ENCODE data around the gene CDKAL1. TPM values are rescaled to one million over a fixed set of nuclear protein-coding genes. Genes with fewer than 3 reads are reported as not detected.
"Not testable (repeated sequence)": the region's sequence is repeated elsewhere in the genome, so short reads cannot be mapped to it uniquely, and the experiment has no call there.

Gene CDKAL1
- total and polyA plus RNA-seq, 4 donors = 2.0 to 12.9 (median 6.7) TPM

DNA sequence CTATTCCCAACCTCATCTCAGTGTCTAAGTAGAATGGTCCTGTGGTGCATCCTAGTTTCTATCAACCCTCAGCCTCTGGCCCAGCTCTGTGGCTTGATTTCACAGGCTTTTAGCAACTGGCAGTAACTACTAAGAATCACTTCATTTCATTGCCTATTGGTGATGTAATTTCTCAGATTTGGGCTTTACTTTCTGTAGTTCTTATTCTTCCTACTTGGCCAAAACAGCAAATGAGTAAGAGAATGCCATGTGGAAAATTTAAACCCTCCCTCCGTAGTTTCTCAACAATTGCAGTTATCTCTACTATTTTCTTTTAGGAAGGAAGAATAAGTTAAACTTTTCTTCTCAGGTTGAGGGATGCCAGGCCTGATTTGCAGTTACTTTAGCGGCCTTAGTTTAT, 387.3 kb downstream of the CDKAL1 start (continued):
- TF ChIP-seq, protein P1, sequence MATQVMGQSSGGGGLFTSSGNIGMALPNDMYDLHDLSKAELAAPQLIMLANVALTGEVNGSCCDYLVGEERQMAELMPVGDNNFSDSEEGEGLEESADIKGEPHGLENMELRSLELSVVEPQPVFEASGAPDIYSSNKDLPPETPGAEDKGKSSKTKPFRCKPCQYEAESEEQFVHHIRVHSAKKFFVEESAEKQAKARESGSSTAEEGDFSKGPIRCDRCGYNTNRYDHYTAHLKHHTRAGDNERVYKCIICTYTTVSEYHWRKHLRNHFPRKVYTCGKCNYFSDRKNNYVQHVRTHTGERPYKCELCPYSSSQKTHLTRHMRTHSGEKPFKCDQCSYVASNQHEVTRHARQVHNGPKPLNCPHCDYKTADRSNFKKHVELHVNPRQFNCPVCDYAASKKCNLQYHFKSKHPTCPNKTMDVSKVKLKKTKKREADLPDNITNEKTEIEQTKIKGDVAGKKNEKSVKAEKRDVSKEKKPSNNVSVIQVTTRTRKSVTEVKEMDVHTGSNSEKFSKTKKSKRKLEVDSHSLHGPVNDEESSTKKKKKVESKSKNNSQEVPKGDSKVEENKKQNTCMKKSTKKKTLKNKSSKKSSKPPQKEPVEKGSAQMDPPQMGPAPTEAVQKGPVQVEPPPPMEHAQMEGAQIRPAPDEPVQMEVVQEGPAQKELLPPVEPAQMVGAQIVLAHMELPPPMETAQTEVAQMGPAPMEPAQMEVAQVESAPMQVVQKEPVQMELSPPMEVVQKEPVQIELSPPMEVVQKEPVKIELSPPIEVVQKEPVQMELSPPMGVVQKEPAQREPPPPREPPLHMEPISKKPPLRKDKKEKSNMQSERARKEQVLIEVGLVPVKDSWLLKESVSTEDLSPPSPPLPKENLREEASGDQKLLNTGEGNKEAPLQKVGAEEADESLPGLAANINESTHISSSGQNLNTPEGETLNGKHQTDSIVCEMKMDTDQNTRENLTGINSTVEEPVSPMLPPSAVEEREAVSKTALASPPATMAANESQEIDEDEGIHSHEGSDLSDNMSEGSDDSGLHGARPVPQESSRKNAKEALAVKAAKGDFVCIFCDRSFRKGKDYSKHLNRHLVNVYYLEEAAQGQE (IDR thresholded peaks at IDR 0.05) = no peak
- TF ChIP-seq YY1 (IDR thresholded peaks at IDR 0.05) = no peak

DNA sequence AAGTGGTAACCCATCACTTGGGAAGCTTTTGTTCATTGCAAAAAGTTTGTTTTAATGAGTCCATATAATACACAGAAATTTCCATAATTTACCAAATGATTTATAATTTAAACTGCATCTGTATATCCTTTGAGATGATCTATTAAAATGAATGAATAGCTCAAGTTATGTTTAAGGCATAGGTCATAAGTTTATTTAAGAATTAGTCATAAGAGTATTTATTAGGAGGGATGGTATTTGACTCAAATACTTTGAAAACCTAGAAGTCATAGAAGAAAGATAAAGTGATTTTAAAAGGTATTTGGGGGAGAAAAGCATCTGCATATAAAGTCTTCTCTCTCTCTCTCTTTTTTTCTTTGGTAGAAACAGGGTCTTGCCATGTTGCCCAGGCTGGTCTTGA, 388.5 kb downstream of the CDKAL1 start:
- Histone ChIP-seq H3K9ac (ENCODE audit: low read depth in 1 of 2, low read length in 2 of 2) (no peak overlapping the region), H3K36me3 (ENCODE audit: control insufficient read depth in 4 of 4, insufficient read depth in 3 of 4, low read depth in 1 of 4, low read length in 3 of 4) (no peaks in the 10 kb centered on the region), H3K4me3 (ENCODE audit: low read depth in 1 of 3, low read length in 3 of 3) (no peak overlapping the region), H3K4me1 (ENCODE audit: control insufficient read depth in 4 of 4, insufficient read depth in 4 of 4, low read length in 3 of 4) (peaks cover 0 to 2% (median 0%) of the 10 kb centered on the region in 4 donors), H3K9me3 (ENCODE audit: control insufficient read depth in 4 of 4, low read length in 3 of 4) (no peaks in the 10 kb centered on the region), H3K27me3 (ENCODE audit: control insufficient read depth in 4 of 4, insufficient read depth in 4 of 4, low read length in 3 of 4) (no peaks in the 10 kb centered on the region), H3K27ac (ENCODE audit: low read depth in 1 of 2, low read length in 2 of 2) (no peak overlapping the region)
- DNase-seq (ENCODE audit: low spot score) = no peak
- no peak for TF ChIP-seq FOXA1 (IDR thresholded peaks at IDR 0.05)
- no peak for TF ChIP-seq HNF4G (IDR thresholded peaks at IDR 0.05)
- no peak for TF ChIP-seq GABPA (IDR thresholded peaks at IDR 0.05 in 1 of 2, conservative IDR thresholded peaks at IDR 0.05 in 1 of 2)
- TF ChIP-seq TAF1 (conservative IDR thresholded peaks at IDR 0.05) = no peak
- TF ChIP-seq HNF4A (conservative IDR thresholded peaks at IDR 0.05) = no peak
- TF ChIP-seq, protein P1 (IDR thresholded peaks at IDR 0.05) = no peak
- TF ChIP-seq SP1 (IDR thresholded peaks at IDR 0.05) = no peak

DNA sequence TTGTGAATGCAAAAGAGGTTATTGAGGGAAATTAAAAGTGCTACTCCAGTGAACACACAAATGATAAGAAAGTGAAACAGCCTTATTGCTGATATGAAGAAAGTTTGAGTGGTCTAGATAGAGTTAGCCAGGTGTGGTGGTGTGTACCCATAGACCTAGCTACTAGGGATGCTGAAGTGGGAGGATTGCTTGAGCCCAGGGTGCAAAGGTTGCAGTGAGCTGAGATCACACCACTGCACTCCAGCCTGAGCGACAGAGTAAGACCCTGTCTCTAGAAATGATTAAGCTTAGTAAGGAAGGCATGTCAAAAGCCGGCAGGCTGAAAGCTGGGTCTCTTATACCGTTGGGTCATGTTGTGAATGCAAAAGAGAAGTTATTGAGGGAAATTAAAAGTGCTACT, 389.8 kb downstream of the CDKAL1 start:
- H3K27me3 ChIP-seq (ENCODE audit: control insufficient read depth in 4 of 4, insufficient read depth in 4 of 4, low read length in 3 of 4); H3K9me3 ChIP-seq (ENCODE audit: control insufficient read depth in 4 of 4, low read length in 3 of 4); H3K4me1 ChIP-seq (ENCODE audit: control insufficient read depth in 4 of 4, insufficient read depth in 4 of 4, low read length in 3 of 4); H3K27ac ChIP-seq (ENCODE audit: low read depth in 1 of 2, low read length in 2 of 2); DNase-seq (ENCODE audit: low spot score); H3K9ac ChIP-seq (ENCODE audit: low read depth in 1 of 2, low read length in 2 of 2); H3K36me3 ChIP-seq (ENCODE audit: control insufficient read depth in 4 of 4, insufficient read depth in 3 of 4, low read depth in 1 of 4, low read length in 3 of 4); H3K4me3 ChIP-seq (ENCODE audit: low read depth in 1 of 3, low read length in 3 of 3): not testable (repeated sequence)
- WGBS = 63% methylated on average over 3 of the region's 3 CpGs

DNA sequence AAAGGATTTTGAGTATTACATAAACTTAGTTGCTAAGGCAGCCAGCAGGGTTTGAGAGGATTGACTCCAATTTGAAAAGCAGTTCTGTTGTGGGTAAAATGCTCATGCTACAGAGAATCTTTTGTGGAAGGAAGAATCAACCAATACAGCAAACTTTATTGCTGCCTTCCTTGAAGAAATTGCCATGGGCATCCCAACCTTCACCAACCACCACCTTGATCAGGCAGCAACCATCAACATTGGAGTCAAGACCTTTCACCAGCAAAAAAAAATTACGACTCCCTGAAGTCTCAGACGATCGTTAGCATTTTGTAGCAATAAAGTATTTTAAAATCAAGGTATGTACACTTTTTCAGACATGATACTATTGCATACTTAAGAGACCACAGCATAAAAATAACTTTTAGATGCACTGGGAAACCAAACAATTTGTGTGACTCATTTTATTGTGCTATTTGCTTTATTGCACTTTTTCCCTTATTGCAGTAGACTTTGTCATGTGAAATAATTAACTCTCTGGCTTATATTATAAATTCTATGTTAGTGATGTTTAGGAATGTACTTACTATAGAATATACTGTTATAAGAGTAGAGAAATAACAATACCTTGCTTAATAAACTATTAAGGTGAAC, 390.8 kb downstream of the CDKAL1 start:
- Histone ChIP-seq H3K9me3 (ENCODE audit: control insufficient read depth in 4 of 4, low read length in 3 of 4) (no peaks in the 10 kb centered on the region), H3K27me3 (ENCODE audit: control insufficient read depth in 4 of 4, insufficient read depth in 4 of 4, low read length in 3 of 4) (no peaks in the 10 kb centered on the region), H3K27ac (ENCODE audit: low read depth in 1 of 2, low read length in 2 of 2) (no peak overlapping the region), H3K4me3 (ENCODE audit: low read depth in 1 of 3, low read length in 3 of 3) (no peak overlapping the region), H3K36me3 (ENCODE audit: control insufficient read depth in 4 of 4, insufficient read depth in 3 of 4, low read depth in 1 of 4, low read length in 3 of 4) (no peaks in the 10 kb centered on the region), H3K9ac (ENCODE audit: low read depth in 1 of 2, low read length in 2 of 2) (no peak overlapping the region), H3K4me1 (ENCODE audit: control insufficient read depth in 4 of 4, insufficient read depth in 4 of 4, low read length in 3 of 4) (peaks cover 0 to 2% (median 0%) of the 10 kb centered on the region in 4 donors)
- TF ChIP-seq JUND (IDR thresholded peaks at IDR 0.05) (no peak), SP1 (IDR thresholded peaks at IDR 0.05) (no peak), RAD21 (IDR thresholded peaks at IDR 0.05) (no peak), YY1 (IDR thresholded peaks at IDR 0.05) (no peak), HNF4G (IDR thresholded peaks at IDR 0.05) (no peak), FOXA1 (IDR thresholded peaks at IDR 0.05) (no peak), GABPA (IDR thresholded peaks at IDR 0.05 in 1 of 2, conservative IDR thresholded peaks at IDR 0.05 in 1 of 2) (no peak), EGR1 (IDR thresholded peaks at IDR 0.05; ENCODE audit: low read depth in 2 of 2) (no peak), HNF4A (conservative IDR thresholded peaks at IDR 0.05) (no peak), FOXA2 (IDR thresholded peaks at IDR 0.05) (no peak)
- TF ChIP-seq, protein P2, sequence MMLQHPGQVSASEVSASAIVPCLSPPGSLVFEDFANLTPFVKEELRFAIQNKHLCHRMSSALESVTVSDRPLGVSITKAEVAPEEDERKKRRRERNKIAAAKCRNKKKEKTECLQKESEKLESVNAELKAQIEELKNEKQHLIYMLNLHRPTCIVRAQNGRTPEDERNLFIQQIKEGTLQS (IDR thresholded peaks at IDR 0.05) = no peak
- TF ChIP-seq, protein P3, sequence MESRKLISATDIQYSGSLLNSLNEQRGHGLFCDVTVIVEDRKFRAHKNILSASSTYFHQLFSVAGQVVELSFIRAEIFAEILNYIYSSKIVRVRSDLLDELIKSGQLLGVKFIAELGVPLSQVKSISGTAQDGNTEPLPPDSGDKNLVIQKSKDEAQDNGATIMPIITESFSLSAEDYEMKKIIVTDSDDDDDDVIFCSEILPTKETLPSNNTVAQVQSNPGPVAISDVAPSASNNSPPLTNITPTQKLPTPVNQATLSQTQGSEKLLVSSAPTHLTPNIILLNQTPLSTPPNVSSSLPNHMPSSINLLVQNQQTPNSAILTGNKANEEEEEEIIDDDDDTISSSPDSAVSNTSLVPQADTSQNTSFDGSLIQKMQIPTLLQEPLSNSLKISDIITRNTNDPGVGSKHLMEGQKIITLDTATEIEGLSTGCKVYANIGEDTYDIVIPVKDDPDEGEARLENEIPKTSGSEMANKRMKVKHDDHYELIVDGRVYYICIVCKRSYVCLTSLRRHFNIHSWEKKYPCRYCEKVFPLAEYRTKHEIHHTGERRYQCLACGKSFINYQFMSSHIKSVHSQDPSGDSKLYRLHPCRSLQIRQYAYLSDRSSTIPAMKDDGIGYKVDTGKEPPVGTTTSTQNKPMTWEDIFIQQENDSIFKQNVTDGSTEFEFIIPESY (IDR thresholded peaks at IDR 0.05) = no peak
- TF ChIP-seq, protein P4, sequence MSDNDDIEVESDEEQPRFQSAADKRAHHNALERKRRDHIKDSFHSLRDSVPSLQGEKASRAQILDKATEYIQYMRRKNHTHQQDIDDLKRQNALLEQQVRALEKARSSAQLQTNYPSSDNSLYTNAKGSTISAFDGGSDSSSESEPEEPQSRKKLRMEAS (IDR thresholded peaks at IDR 0.05) = no peak
- no peak for DNase-seq (ENCODE audit: low spot score)
- WGBS = 91% methylated on average over 3 of the region's 3 CpGs

Measured in liver (tissue), 9 donors.